GM12878 (cell line): ENCODE measurements around the gene IFRD2. TPM values are rescaled to one million over a fixed set of nuclear protein-coding genes. Genes with fewer than 3 reads are reported as not detected.

ENCODE experiments used
- ATAC-seq: fragments of 200-7000 bp; cut with Tn5 transposase; 3 replicates; pipeline ENCODE4 v1.9.1; 2020; ENCODE audit warnings: mild to moderate bottlenecking, moderate library complexity
- BruUV-seq: library from RNA; stranded (reverse); fragments of 400-500 nt; replicated peaks from 2 replicates; lab custom pipeline; 2021; lab: Mats Ljungman, UMichigan
- CTCF ChIA-PET: fragments of 300-600 bp; sonication (Branson Sonifier 250); formaldehyde crosslinking; extraction: SDS; loops from one replicate; lab custom pipeline; 2021; ENCODE audit warnings: inconsistent platforms; lab: Yijun Ruan, JAX
- POLR2A ChIA-PET: fragments of 350-600 bp; formaldehyde crosslinking; extraction: SDS; loops from one replicate; lab custom pipeline; 2021; ENCODE audit warnings: inconsistent platforms; lab: Charles Lee
- RAD21 ChIA-PET: fragments of 300-600 bp; sonication (Branson Sonifier 250); formaldehyde crosslinking; loops from one replicate; lab custom pipeline; 2023; ENCODE audit warnings: antibody characterized with exemption; ENCODE audit not compliant: unreplicated experiment; lab: Charles Lee
- SMC1A ChIA-PET: fragments of 300-600 bp; sonication (Branson Sonifier 250); formaldehyde crosslinking; loops from one replicate; lab custom pipeline; 2023; ENCODE audit not compliant: unreplicated experiment, uncharacterized antibody; lab: Charles Lee
- DNase-seq: peaks from one replicate; pipeline ENCODE4 v3.0.0-alpha.2; 2011; ENCODE audit warnings: low read depth, low spot score
- FAIRE-seq: peaks from 3 replicates; lab custom pipeline; 2011; peaks lifted over from hg19 to GRCh38; lab: Jason Lieb, UNC
- H2AFZ ChIP-seq: 2 replicates; pipeline ENCODE4 v1.6.0; 2011; ENCODE audit warnings: low read depth, low read length, control low read depth; ENCODE audit not compliant: control insufficient read depth
- H3K27ac ChIP-seq: 2 replicates; pipeline ENCODE4 v1.5.1; 2011; ENCODE audit warnings: control low read depth; ENCODE audit not compliant: control insufficient read depth, insufficient read depth
- H3K27me3 ChIP-seq, 2 experiments: replicated peaks in 1 of 2; 2 replicates each; pipeline versions ENCODE4 v1.6.0 to v1.6.1; 2011; ENCODE audit warnings: low read length in 1 of 2; ENCODE audit not compliant: control insufficient read depth in 2 of 2, insufficient read depth in 2 of 2
- H3K36me3 ChIP-seq, 2 experiments: 2 replicates each; pipeline ENCODE4 v1.5.1; 2011; ENCODE audit warnings: low read length in 1 of 2; ENCODE audit not compliant: control insufficient read depth in 2 of 2, insufficient read depth in 2 of 2
- H3K4me1 ChIP-seq: 2 replicates; pipeline ENCODE4 v1.6.1; 2011; ENCODE audit warnings: mild to moderate bottlenecking, low read length, moderate library complexity, mixed read lengths; ENCODE audit not compliant: control insufficient read depth, insufficient read depth
- H3K4me2 ChIP-seq: 2 replicates; pipeline ENCODE4 v1.6.0; 2011; ENCODE audit warnings: control low read depth; ENCODE audit not compliant: control insufficient read depth, insufficient read depth
- H3K4me3 ChIP-seq: fragments of 200-600 bp; sonication (generic); 2 replicates; pipeline ENCODE4 v1.5.1; 2016
- H3K79me2 ChIP-seq: 2 replicates; pipeline ENCODE4 v1.6.0; 2011; ENCODE audit warnings: low read length; ENCODE audit not compliant: control insufficient read depth, insufficient read depth
- H3K9ac ChIP-seq: 2 replicates; pipeline ENCODE4 v1.8.0; 2011; ENCODE audit warnings: low read length, control low read depth, mixed read lengths; ENCODE audit not compliant: control insufficient read depth, insufficient read depth
- H3K9me3 ChIP-seq: replicated peaks from 3 replicates; pipeline ENCODE4 v1.5.1; 2011; ENCODE audit warnings: mild to moderate bottlenecking, low read length; ENCODE audit not compliant: control insufficient read depth, insufficient read depth
- H4K20me1 ChIP-seq: 2 replicates; pipeline ENCODE4 v1.6.0; 2011; ENCODE audit not compliant: control insufficient read depth, insufficient read depth
- CHD4 ChIP-seq: fragments of 200-600 bp; sonication (generic); IDR thresholded peaks from 2 replicates; pipeline ENCODE4 v1.6.1; 2016; ENCODE audit warnings: mild to moderate bottlenecking
- CREM ChIP-seq: IDR thresholded peaks from 2 replicates; pipeline ENCODE4 v1.6.1; 2014; ENCODE audit warnings: antibody characterized with exemption, low read depth
- ETV6 ChIP-seq, 2 experiments: fragments of 450-650 bp in 1 of 2; IDR thresholded peaks in 1 of 2; conservative IDR thresholded peaks in 1 of 2; 2 replicates each; pipeline ENCODE4 v1.6.1; 2014; ENCODE audit warnings: antibody characterized with exemption in 1 of 2, borderline replicate concordance in 1 of 2, low read depth in 1 of 2, mild to moderate bottlenecking in 1 of 2, moderate library complexity in 1 of 2
- GATAD2B ChIP-seq: fragments of 450-650 bp; conservative IDR thresholded peaks from 2 replicates; pipeline ENCODE4 v1.6.1; 2017; ENCODE audit warnings: low read depth, mild to moderate bottlenecking, moderate library complexity
- MEF2B ChIP-seq: fragments of 450-650 bp; IDR thresholded peaks from 2 replicates; pipeline ENCODE4 v1.6.1; 2018; ENCODE audit warnings: mild to moderate bottlenecking, moderate library complexity; ENCODE audit not compliant: partially characterized antibody, poor library complexity, severe bottlenecking
- NFIC ChIP-seq: IDR thresholded peaks from 2 replicates; pipeline ENCODE4 v1.6.1; 2012; ENCODE audit warnings: low read depth, mild to moderate bottlenecking, inconsistent platforms, low read length, moderate library complexity
- PAX5 ChIP-seq: IDR thresholded peaks from 2 replicates; pipeline ENCODE4 v1.6.1; 2011; ENCODE audit warnings: low read depth, low read length, borderline replicate concordance
- PAX8 ChIP-seq: fragments of 450-650 bp; IDR thresholded peaks from 2 replicates; pipeline ENCODE4 v1.6.1; 2017; ENCODE audit warnings: mild to moderate bottlenecking, moderate library complexity
- POU2F2 ChIP-seq: IDR thresholded peaks from 3 replicates; pipeline ENCODE4 v1.6.1; 2011; ENCODE audit warnings: low read depth, mild to moderate bottlenecking, low read length, borderline replicate concordance
- RUNX3 ChIP-seq: IDR thresholded peaks from 2 replicates; pipeline ENCODE4 v1.6.1; 2012; ENCODE audit warnings: low read length, inconsistent platforms
- SIN3A ChIP-seq: IDR thresholded peaks from 2 replicates; pipeline ENCODE4 v1.6.1; 2012; ENCODE audit warnings: low read depth, low read length, improper control_type of control experiment
- SREBF1 ChIP-seq: IDR thresholded peaks from 2 replicates; pipeline ENCODE4 v1.6.1; 2012; ENCODE audit warnings: mild to moderate bottlenecking, low read length
- SUPT20H ChIP-seq: IDR thresholded peaks from 2 replicates; pipeline ENCODE4 v1.6.1; 2011; ENCODE audit warnings: low read depth, mild to moderate bottlenecking, low read length, moderate library complexity, borderline replicate concordance; ENCODE audit not compliant: control insufficient read depth
- TCF12 ChIP-seq: IDR thresholded peaks from 2 replicates; pipeline ENCODE4 v1.6.1; 2011; ENCODE audit warnings: low read depth, mild to moderate bottlenecking, low read length
- ZNF274 ChIP-seq: IDR thresholded peaks from one replicate; pipeline ENCODE4 v1.8.0; 2011; ENCODE audit not compliant: insufficient read length, insufficient read depth
- WGBS: methylation state at CpG from one replicate; pipeline ENCODE4 v1.1.6; 2016; ENCODE audit warnings: low lambda C conversion rate; ENCODE audit not compliant: insufficient replicate concordance, insufficient coverage; ENCODE audit errors: missing lambda C conversion rate; 5-methylcytosine and 5-hydroxymethylcytosine counted together
- in situ Hi-C: fragments of 300-500 bp; cut with MboI; formaldehyde crosslinking; loops from 9 replicates; pipeline ENCODE4 v1.14.3; 2018; ENCODE audit warnings: mixed read lengths
- intact Hi-C: fragments of 100-400 bp; cut with micrococcal nuclease; formaldehyde crosslinking; loops from one replicate; pipeline ENCODE4 v1.14.2; 2022; ENCODE audit not compliant: unreplicated experiment
- polyA plus RNA-seq, 11 experiments: library from polyadenylated mRNA; depleted of rRNA in 4 of 11; unstranded in 6 of 11; stranded (reverse) in 5 of 11; fragments of >200 nt; fragmentation: Nextera tagmentation in 4 of 11; fragmentation: Illumina TruSeq in 1 of 11; extraction: Ambion mirVana in 4 of 11; extraction: Trizol in 1 of 11; gene quantifications; 1 replicate in 1 of 11; 2 replicates in 10 of 11; pipeline versions ENCODE4 v1.2.1 to v1.2.3, GENCODE V29; 2011 to 2016; ENCODE audit warnings: inconsistent platforms in 2 of 11, missing spikeins in 2 of 11, low read depth in 1 of 11
- total RNA-seq, 4 experiments: library from RNA; depleted of rRNA in 3 of 4; stranded (reverse); fragments of >200 nt in 3 of 4; fragmentation: Illumina TruSeq in 1 of 4; extraction: Trizol in 1 of 4; gene quantifications; 2 replicates each; pipeline versions ENCODE4 v1.2.1 to v1.2.3, GENCODE V29; 2013 to 2021

IFRD2 gene
- total and polyA plus RNA-seq, 10 of the 15 experiments (the other 5 are each of a cell fraction or from before 2014, with no cell fraction given), result 19.1 to 153 (median 80.3) TPM

DNA sequence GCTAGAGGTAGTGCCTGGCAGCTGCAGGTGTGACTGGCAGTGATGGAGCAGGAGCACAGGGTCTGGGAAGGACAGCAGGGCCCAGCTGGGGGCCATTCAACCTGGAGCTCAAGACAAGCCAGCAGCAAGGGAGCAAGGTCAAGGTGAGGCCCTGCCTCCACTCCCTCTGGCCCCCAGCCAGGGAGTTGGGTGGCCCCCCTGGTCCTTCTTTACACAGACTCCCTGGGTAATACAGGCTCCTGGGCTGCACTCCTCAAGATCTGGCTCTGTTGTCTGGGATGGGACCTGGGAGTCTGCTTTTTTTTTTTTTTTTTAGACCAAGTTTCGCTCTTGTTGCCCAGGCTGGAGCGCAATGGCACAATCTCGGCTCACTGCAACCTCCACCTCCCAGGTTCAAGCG, 41.7 kb downstream of the IFRD2 start:
- no TSS peak for BruUV-seq
- Histone ChIP-seq H3K36me3 (peaks cover 33 to 45% of the 10 kb centered on the region in 2 experiments), H3K4me2 (no peak overlapping the region), H3K27ac (no peak overlapping the region), H4K20me1 (peaks cover 20% of the 10 kb centered on the region), H2AFZ (no peak overlapping the region), H3K9ac (no peak overlapping the region), H3K9me3 (no peaks in the 10 kb centered on the region), H3K79me2 (peaks cover 50% of the 10 kb centered on the region), H3K4me1 (peaks cover 16% of the 10 kb centered on the region), H3K4me3 (no peak overlapping the region), H3K27me3 (no peaks in the 10 kb centered on the region)
- SMC1A ChIA-PET, result interaction anchor here (1.3 kb wide), 1 partner anchor 56 kb away, joined by 3 read pairs; no protein-coding TSS in a partner anchor
- no peak for ATAC-seq
- CTCF ChIA-PET, result interaction anchor here (1.0 to 1.8 kb wide), 3 partner anchors 10 to 58 kb away, joined by 3 to 9 read pairs (median 4); partner anchors contain the start of gene GNAT1
- intact Hi-C loops (no loop called here), in situ Hi-C loops (no loop called here)
- FAIRE-seq, result no peak
- DNase-seq, result no peak
- POLR2A ChIA-PET, result interaction anchor here (0.6 kb wide), 1 partner anchor 42 kb away, joined by 3 read pairs; the partner anchor contains the start of gene IFRD2
- TF ChIP-seq CHD4 (no peak), SIN3A (no peak), PAX5 (no peak), SREBF1 (no peak), TCF12 (no peak), NFIC (no peak), SUPT20H (no peak), ZNF274 (no peak), PAX8 (no peak), MEF2B (no peak), ETV6 (conservative IDR thresholded peaks at IDR 0.05 in 1 of 2, IDR thresholded peaks at IDR 0.05 in 1 of 2; ENCODE audit: borderline replicate concordance in 1 of 2, low read depth in 1 of 2) (no peak), RUNX3 (no peak), GATAD2B (no peak), CREM (no peak), POU2F2 (no peak)
- 87% methylated on average over 3 of the region's 4 CpGs for WGBS
- RAD21 ChIA-PET, result no interaction called here
